Heart right ventricle (tissue), 16 donors: ENCODE measurements around the gene TSTD1. TPM values are rescaled to one million over a fixed set of nuclear protein-coding genes. Genes with fewer than 3 reads are reported as not detected.
"Not testable (repeated sequence)": the region's sequence is repeated elsewhere in the genome, so short reads cannot be mapped to it uniquely, and the experiment has no call there.

Experiments
- ATAC-seq, 8 donors: fragments of 200-7000 bp; cut with Tn5 transposase; one replicate each; pipeline ENCODE4 v1.9.1; 2020; ENCODE audit warnings: mild to moderate bottlenecking in 8 of 8, moderate library complexity in 8 of 8, moderate number of reproducible peaks in 1 of 8
- DNase-seq, 2 donors: peaks; one replicate each; pipeline ENCODE4 v3.0.0-alpha.2; 2020
- H3K27ac ChIP-seq, 10 donors: fragments of 200-600 bp; sonication (generic) in 2 of 10; one replicate each; pipeline versions ENCODE4 v1.5.0 to v1.8.0; 2020 to 2022; ENCODE audit warnings: mild to moderate bottlenecking in 3 of 10
- H3K27me3 ChIP-seq, 7 donors: fragments of 200-600 bp; one replicate each; pipeline ENCODE4 v1.8.0; 2021 to 2022; ENCODE audit warnings: mild to moderate bottlenecking in 2 of 7
- H3K36me3 ChIP-seq, 9 donors: fragments of 200-600 bp; sonication (generic) in 1 of 9; one replicate each; pipeline versions ENCODE4 v1.5.0 to v1.8.0; 2020 to 2022; ENCODE audit warnings: mild to moderate bottlenecking in 2 of 9
- H3K4me1 ChIP-seq, 9 donors: fragments of 200-600 bp; sonication (generic) in 1 of 9; one replicate each; pipeline versions ENCODE4 v1.5.0 to v1.8.0; 2020 to 2022; ENCODE audit warnings: mild to moderate bottlenecking in 4 of 9
- H3K4me3 ChIP-seq, 10 donors: fragments of 200-600 bp; sonication (generic) in 2 of 10; one replicate each; pipeline versions ENCODE4 v1.5.0 to v1.8.0; 2020 to 2022; ENCODE audit warnings: mild to moderate bottlenecking in 7 of 10, moderate library complexity in 2 of 10
- H3K9me3 ChIP-seq, 11 donors: fragments of 200-600 bp in 10 of 11; sonication (generic) in 2 of 11; one replicate each; pipeline versions ENCODE4 v1.5.0 to v1.8.0; 2013 to 2022; ENCODE audit warnings: mild to moderate bottlenecking in 2 of 11, control low read depth in 1 of 11, moderate library complexity in 1 of 11
- WGBS, 2 donors: extraction: QIAGEN DNeasy Blood & Tissue Kit; methylation state at CpG; one replicate each; pipeline ENCODE4 v1.1.7; 2013; ENCODE audit warnings: inconsistent platforms in 1 of 2; 5-methylcytosine and 5-hydroxymethylcytosine counted together
- intact Hi-C, 10 donors: fragments of 100-400 bp; cut with DNase I; formaldehyde crosslinking; loops; one replicate each; pipeline versions ENCODE4 v1.11.1 to v1.14.2; 2022
- polyA plus RNA-seq, 2 donors: library from polyadenylated mRNA; stranded (reverse); fragments of 200-250 nt; gene quantifications; one replicate each; pipeline ENCODE4 v1.2.3, GENCODE V29; 2013
- total RNA-seq, 10 donors: library from RNA; stranded (reverse); fragmentation: NEBNext Ultra II Directional in 3 of 10; extraction: Animal tissue kit (Norgen Biotek cat#: 25700) in 3 of 10; gene quantifications; one replicate each; pipeline versions ENCODE4 v1.2.1 to v1.2.4, GENCODE V29; 2021 to 2023
- TF ChIP-seq, protein P1 (sequence below), 9 donors: fragments of 200-600 bp; sonication (generic) in 2 of 9; IDR thresholded peaks; one replicate each; pipeline versions ENCODE4 v1.5.0 to v1.8.0; 2021 to 2022; ENCODE audit warnings: antibody characterized with exemption in 9 of 9, mild to moderate bottlenecking in 5 of 9, moderate library complexity in 1 of 9
- donor health status: Arrhythmogenic right ventricular cardiomyopathy.
- donor health status: ischemic (EF 13 %, LVEDD 7.1; RV severe dilation, severe dysfunction).
- donor health status: healthy with polysubstance abuse.
- donor health status: DM: no; HTN: yes; CAD: no.
- donor health status: DM: no; HTN: no; CAD: no.
- donor health status: ischemic (EF 25% LVEDD 6.9; RV normal size, moderate dysfunction).
- donor health status: ischemic (EF 25% LVEDD 5.7; RV mildly dilated, moderate dysfunction).
- donor health status: healthy.
- donor health status: DM: yes; HTN: yes; CAD: no.
- donor health status: Ischemic cardiomyopathy.
- donor health status: ischemic (EF 35%, LVEDD 5.7; RV mildly dilated, moderate dysfunction).
- donor health status: nonischemic (EF 11% LVEDD 7.7; RV severe dilation, severe dysfunction).
- donor health status: DM: yes; HTN: yes; CAD: no.
- donor health status: PGD.
- donor health status: ischemic (EF 29% LVEDD 5.4; RV normal size, mild dysfunction).
- donor health status: nonischemic (EF 23%, LVEDD 6.1; RV moderate dilation, normal function).

The TSTD1 gene
- total and polyA plus RNA-seq, 12 donors, result 8.0 to 18.0 (median 13.4) TPM

DNA sequence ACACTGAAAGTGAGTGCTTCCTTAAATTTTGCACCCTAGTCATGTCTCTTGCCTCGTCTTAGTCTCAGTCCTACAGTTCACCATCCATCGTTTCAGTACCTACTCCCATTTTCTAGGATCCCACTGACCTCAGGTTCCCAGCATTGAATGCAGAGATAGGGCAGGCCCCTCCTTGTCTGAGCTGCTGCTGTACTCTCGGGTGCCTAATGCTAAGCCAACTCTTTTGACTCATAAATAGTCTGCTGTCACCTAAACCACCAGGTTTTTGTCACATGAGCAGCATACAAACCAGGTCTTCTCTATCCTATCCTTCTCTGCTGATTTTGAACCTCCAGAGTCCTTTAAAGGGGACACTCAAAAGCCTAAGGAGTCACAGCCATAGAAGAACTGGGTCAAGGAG is 27.9 kb upstream of the TSTD1 start:
- ATAC-seq, result no peak
- Histone ChIP-seq H3K9me3 (no peaks in the 10 kb centered on the region), H3K27me3 (peaks cover 0 to 28% (median 11%) of the 10 kb centered on the region in 7 donors), H3K4me3 (peak overlapping the region in 1 of 10 donors; percentile 82), H3K4me1 (peaks cover 0 to 62% (median 0%) of the 10 kb centered on the region in 9 donors), H3K27ac (peak overlapping the region in 1 of 10 donors; percentile 97), H3K36me3 (peaks cover 0 to 25% (median 0%) of the 10 kb centered on the region in 9 donors)
- TF ChIP-seq, protein P1, sequence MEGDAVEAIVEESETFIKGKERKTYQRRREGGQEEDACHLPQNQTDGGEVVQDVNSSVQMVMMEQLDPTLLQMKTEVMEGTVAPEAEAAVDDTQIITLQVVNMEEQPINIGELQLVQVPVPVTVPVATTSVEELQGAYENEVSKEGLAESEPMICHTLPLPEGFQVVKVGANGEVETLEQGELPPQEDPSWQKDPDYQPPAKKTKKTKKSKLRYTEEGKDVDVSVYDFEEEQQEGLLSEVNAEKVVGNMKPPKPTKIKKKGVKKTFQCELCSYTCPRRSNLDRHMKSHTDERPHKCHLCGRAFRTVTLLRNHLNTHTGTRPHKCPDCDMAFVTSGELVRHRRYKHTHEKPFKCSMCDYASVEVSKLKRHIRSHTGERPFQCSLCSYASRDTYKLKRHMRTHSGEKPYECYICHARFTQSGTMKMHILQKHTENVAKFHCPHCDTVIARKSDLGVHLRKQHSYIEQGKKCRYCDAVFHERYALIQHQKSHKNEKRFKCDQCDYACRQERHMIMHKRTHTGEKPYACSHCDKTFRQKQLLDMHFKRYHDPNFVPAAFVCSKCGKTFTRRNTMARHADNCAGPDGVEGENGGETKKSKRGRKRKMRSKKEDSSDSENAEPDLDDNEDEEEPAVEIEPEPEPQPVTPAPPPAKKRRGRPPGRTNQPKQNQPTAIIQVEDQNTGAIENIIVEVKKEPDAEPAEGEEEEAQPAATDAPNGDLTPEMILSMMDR (IDR thresholded peaks at IDR 0.05), result no peak
- 71 to 74% methylated on average over 3 of the region's 3 CpGs for WGBS, 2 donors
- intact Hi-C loops, result no loop called here
- DNase-seq, result no peak

DNA sequence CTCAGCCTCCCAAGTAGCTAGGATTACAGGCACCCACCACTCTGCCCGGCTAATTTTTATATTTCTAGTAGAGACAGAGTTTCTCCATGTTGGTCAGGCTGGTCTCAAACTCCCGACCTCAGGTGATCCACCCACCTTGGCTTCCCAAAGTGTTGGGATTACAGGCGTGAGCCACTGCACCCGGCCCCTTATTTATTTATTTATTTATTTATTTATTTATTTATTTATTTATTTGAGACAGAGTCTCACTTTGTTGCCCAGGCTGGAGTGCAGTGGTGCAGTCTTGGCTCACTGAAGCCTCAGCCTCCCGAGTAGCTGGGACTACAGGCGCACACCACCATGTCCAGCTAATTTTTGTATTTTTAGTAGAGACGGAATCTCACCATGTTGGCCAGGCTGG is 26.9 kb upstream of the TSTD1 start:
- H3K4me3 ChIP-seq, DNase-seq, H3K27ac ChIP-seq, H3K9me3 ChIP-seq, intact Hi-C loops, ATAC-seq: not testable (repeated sequence)
- Histone ChIP-seq H3K36me3 (peaks cover 0 to 31% (median 0%) of the 10 kb centered on the region in 9 donors), H3K27me3 (peaks cover 0 to 28% (median 18%) of the 10 kb centered on the region in 7 donors), H3K4me1 (peaks cover 0 to 61% (median 0%) of the 10 kb centered on the region in 9 donors)
- 88 to 97% methylated on average over 7 of the region's 7 CpGs for WGBS, 2 donors

DNA sequence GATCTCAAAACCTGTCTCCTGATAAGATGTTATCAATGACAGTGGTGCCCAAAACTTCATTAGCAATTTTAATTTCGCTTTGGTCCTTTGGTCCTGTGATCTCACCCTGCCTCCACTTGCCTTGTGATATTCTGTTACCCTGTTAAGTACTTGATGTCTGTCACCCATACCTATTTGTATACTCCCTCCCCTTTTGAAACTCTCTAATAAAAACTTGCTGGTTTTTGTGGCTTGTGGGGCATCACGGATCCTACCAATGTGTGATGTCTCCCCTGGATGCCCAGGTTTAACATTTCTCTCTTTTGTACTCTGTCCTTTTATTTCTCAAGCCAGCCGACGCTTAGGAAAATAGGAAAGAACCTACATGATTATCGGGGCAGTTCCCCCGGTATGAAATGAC is 25.2 kb upstream of the TSTD1 start:
- H3K9me3 ChIP-seq, ATAC-seq, intact Hi-C loops, H3K27ac ChIP-seq, DNase-seq, H3K4me3 ChIP-seq: not testable (repeated sequence)
- Histone ChIP-seq H3K27me3 (peaks cover 0 to 28% (median 18%) of the 10 kb centered on the region in 7 donors), H3K36me3 (peaks cover 0 to 45% (median 0%) of the 10 kb centered on the region in 9 donors), H3K4me1 (peaks cover 0 to 53% (median 0%) of the 10 kb centered on the region in 9 donors)
- 51 to 55% methylated on average over 6 of the region's 6 CpGs for WGBS, 2 donors

DNA sequence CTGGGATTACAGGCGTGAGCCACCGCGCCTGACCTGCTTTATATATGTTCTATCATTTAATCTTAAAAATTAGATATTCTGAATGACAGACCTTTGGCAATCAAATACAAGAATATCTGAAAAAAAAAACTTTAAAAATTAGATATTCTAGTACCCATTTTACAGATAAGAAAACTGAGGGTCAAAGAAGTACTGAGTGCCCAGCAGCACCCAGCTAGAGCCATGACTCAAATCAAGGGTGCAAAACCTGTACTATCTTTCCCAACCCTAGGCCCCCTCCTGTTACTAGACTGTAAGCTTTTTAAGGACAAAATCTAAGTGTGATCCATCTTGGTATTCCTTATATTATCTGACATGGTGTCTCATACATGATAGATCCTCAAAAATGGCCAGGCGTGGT is 22.7 kb upstream of the TSTD1 start:
- Histone ChIP-seq H3K27ac (no peak overlapping the region), H3K4me3 (no peak overlapping the region), H3K36me3 (peaks cover 0 to 68% (median 0%) of the 10 kb centered on the region in 9 donors), H3K4me1 (peaks cover 0 to 37% (median 0%) of the 10 kb centered on the region in 9 donors), H3K9me3 (no peaks in the 10 kb centered on the region), H3K27me3 (peaks cover 0 to 37% (median 18%) of the 10 kb centered on the region in 7 donors)
- TF ChIP-seq, protein P1 (IDR thresholded peaks at IDR 0.05), result no peak
- DNase-seq, result no peak
- no peak for ATAC-seq
- WGBS, 2 donors, result 91 to 95% methylated on average over 4 of the region's 4 CpGs
- intact Hi-C loops, result no loop called here

DNA sequence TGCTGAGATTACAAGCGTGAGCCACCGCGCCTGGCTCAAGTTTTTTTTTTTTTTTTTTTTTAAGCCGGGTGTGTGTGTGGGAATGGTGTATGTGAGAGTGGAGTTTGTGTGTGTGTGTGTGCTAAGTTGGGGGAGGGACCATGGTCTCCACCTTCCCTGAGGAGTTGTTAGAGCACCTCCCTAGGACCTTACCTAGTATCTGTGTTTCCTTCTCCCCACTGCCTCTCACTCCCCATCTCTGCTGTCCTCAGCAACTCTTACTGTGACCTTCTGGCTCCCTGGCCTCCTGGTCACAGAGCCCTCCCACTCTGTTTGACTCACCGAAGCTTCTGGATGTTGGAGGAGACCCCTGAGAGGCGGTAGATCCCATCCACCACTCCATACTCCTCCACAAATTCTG is 20.5 kb upstream of the TSTD1 start:
- WGBS, 2 donors, result 78 to 85% methylated on average over 6 of the region's 6 CpGs
- ATAC-seq, result no peak
- intact Hi-C loops, result no loop called here
- Histone ChIP-seq H3K36me3 (peaks cover 0 to 76% (median 0%) of the 10 kb centered on the region in 9 donors), H3K4me1 (peaks cover 0 to 18% (median 0%) of the 10 kb centered on the region in 9 donors), H3K9me3 (no peaks in the 10 kb centered on the region), H3K27me3 (peaks cover 0 to 45% (median 16%) of the 10 kb centered on the region in 7 donors), H3K4me3 (no peak overlapping the region), H3K27ac (no peak overlapping the region)
- TF ChIP-seq, protein P1 (IDR thresholded peaks at IDR 0.05), result no peak
- no peak for DNase-seq
